K562 (cell line): Measurements from ENCODE around the gene PLCB3. TPM values are rescaled to one million over a fixed set of nuclear protein-coding genes. Genes with fewer than 3 reads are reported as not detected.

Experiments used
- CBFB ChIP-seq: sonication (generic); formaldehyde crosslinking; IDR thresholded peaks from 2 replicates; pipeline ENCODE4 v1.4.0; 2020; ENCODE audit warnings: mild to moderate bottlenecking, missing genetic modification reagents
- E2F1 ChIP-seq: sonication (generic); formaldehyde crosslinking; IDR thresholded peaks from 2 replicates; pipeline ENCODE4 v1.8.1; 2023; ENCODE audit warnings: mild to moderate bottlenecking, missing genetic modification reagents, moderate library complexity
- EWSR1 ChIP-seq: fragments of 450-650 bp; IDR thresholded peaks from 2 replicates; pipeline ENCODE4 v1.6.1; 2018; ENCODE audit warnings: borderline replicate concordance, mild to moderate bottlenecking, low read depth, moderate library complexity; ENCODE audit not compliant: partially characterized antibody
- FOXJ3 ChIP-seq: sonication (generic); formaldehyde crosslinking; IDR thresholded peaks from 2 replicates; pipeline ENCODE4 v1.4.0; 2020; ENCODE audit warnings: mild to moderate bottlenecking, missing genetic modification reagents
- FOXK2 ChIP-seq, 2 experiments: fragments of 450-650 bp; IDR thresholded peaks in 1 of 2; conservative IDR thresholded peaks in 1 of 2; 2 replicates each; pipeline ENCODE4 v1.6.1; 2016; ENCODE audit warnings: low read depth in 2 of 2, mild to moderate bottlenecking in 1 of 2
- KDM5B ChIP-seq: fragments of 200-600 bp; sonication (generic); IDR thresholded peaks from 2 replicates; pipeline ENCODE4 v1.6.1; 2012; ENCODE audit warnings: low read depth, mild to moderate bottlenecking, moderate library complexity, low read length, control low read depth, inconsistent platforms; ENCODE audit not compliant: insufficient replicate concordance
- KLF16 ChIP-seq: IDR thresholded peaks from 2 replicates; pipeline ENCODE4 v1.6.1; 2016; ENCODE audit warnings: antibody characterized with exemption
- MIER1 ChIP-seq: fragments of 450-650 bp; IDR thresholded peaks from 2 replicates; pipeline ENCODE4 v1.6.1; 2016; ENCODE audit warnings: antibody characterized with exemption, mild to moderate bottlenecking, low read depth
- PML ChIP-seq: IDR thresholded peaks from 2 replicates; pipeline ENCODE4 v1.6.1; 2012; ENCODE audit warnings: low read length, inconsistent platforms
- RBM39 ChIP-seq: fragments of 200-400 bp; formaldehyde crosslinking; optimal IDR thresholded peaks from 2 replicates; pipeline ENCODE3; 2018; ENCODE audit warnings: low read depth, low read length
- REST ChIP-seq, 2 experiments: fragments of 450-650 bp; formaldehyde crosslinking in 1 of 2; IDR thresholded peaks; 2 replicates each; pipeline versions ENCODE4 v1.4.0 to v1.6.1; 2014 to 2020; ENCODE audit warnings: mild to moderate bottlenecking in 2 of 2, borderline replicate concordance in 1 of 2, low read depth in 1 of 2
- TFAP4 ChIP-seq: sonication (generic); formaldehyde crosslinking; IDR thresholded peaks from 2 replicates; pipeline ENCODE4 v1.8.0; 2022; ENCODE audit warnings: missing genetic modification reagents, mild to moderate bottlenecking, moderate library complexity, borderline replicate concordance
- TRIM25 ChIP-seq: fragments of 450-650 bp; IDR thresholded peaks from 2 replicates; pipeline ENCODE4 v1.7.0; 2016; ENCODE audit warnings: borderline replicate concordance
- XRCC3 ChIP-seq: fragments of 450-650 bp; IDR thresholded peaks from 2 replicates; pipeline ENCODE4 v1.6.1; 2017; ENCODE audit warnings: mild to moderate bottlenecking, moderate library complexity
- ZKSCAN8 ChIP-seq: fragments of 200-800 bp; sonication (Bioruptor generic); IDR thresholded peaks from 2 replicates; pipeline ENCODE4 v1.6.1; 2016; ENCODE audit warnings: missing genetic modification characterization, missing compliant biosample characterization
- ZNF444 ChIP-seq: fragments of 250-450 bp; sonication (Bioruptor Pico); IDR thresholded peaks from 2 replicates; pipeline ENCODE4 v1.4.0; 2020; ENCODE audit warnings: mild to moderate bottlenecking, moderate library complexity
- polyA plus RNA-seq, 8 experiments: library from polyadenylated mRNA; depleted of rRNA in 4 of 8; stranded (reverse) in 5 of 8; unstranded in 3 of 8; fragments of >200 nt; fragmentation: Nextera tagmentation in 2 of 8; fragmentation: Illumina TruSeq in 1 of 8; extraction: Ambion mirVana in 2 of 8; extraction: Trizol in 1 of 8; gene quantifications; 2 replicates each; pipeline versions ENCODE4 v1.2.1 to v1.2.3, GENCODE V29; 2011 to 2014; ENCODE audit warnings: inconsistent platforms in 1 of 8, missing spikeins in 1 of 8
- total RNA-seq, 7 experiments: library from RNA; depleted of rRNA in 6 of 7; stranded (reverse); fragments of >200 nt in 6 of 7; fragmentation: Illumina TruSeq in 2 of 7; extraction: Trizol in 2 of 7; gene quantifications; 2 replicates each; pipeline versions ENCODE4 v1.2.1 to v1.2.3, GENCODE V29; 2011 to 2021; ENCODE audit warnings: low replicate concordance in 1 of 7

Gene PLCB3
- total and polyA plus RNA-seq, 9 of the 15 experiments (the other 6 are each of a cell fraction or from before 2014, with no cell fraction given), result 0.31 to 44.8 (median 14.6) TPM

- TF ChIP-seq KDM5B (no peak), CBFB (CRISPR knock-in tag) (no peak), TRIM25 (no peak), FOXJ3 (CRISPR knock-in tag) (no peak), EWSR1 (no peak), ZNF444 (no peak), ZKSCAN8 (no peak), PML (no peak), REST (IDR thresholded peaks at IDR 0.05; ENCODE audit: borderline replicate concordance) (no peak), REST (CRISPR knock-in tag; IDR thresholded peaks at IDR 0.05; ENCODE audit: low read depth) (no peak), TFAP4 (CRISPR knock-in tag) (peak; percentile 41; the same call in 1 of the 2 replicates), RBM39 (no peak), FOXK2 (conservative IDR thresholded peaks at IDR 0.05 in 1 of 2, IDR thresholded peaks at IDR 0.05 in 1 of 2; ENCODE audit: low read depth in 2 of 2) (no peak), KLF16 (no peak), E2F1 (CRISPR knock-in tag) (no peak), XRCC3 (no peak), MIER1 (no peak)
Observed at GRCh38 chr11:64233913-64234586, 17.3 kb upstream of the PLCB3 start, which contains the start of gene VEGFB (continued).
